ENCODE measurements around the gene RNASE1. TPM values are rescaled to one million over a fixed set of nuclear protein-coding genes. Genes with fewer than 3 reads are reported as not detected.
"Not testable (repeated sequence)": the region's sequence is repeated elsewhere in the genome, so short reads cannot be mapped to it uniquely, and the experiment has no call there.

The RNASE1 gene
- total RNA-seq, 1 donor from 2014 or later, result not detected

DNA sequence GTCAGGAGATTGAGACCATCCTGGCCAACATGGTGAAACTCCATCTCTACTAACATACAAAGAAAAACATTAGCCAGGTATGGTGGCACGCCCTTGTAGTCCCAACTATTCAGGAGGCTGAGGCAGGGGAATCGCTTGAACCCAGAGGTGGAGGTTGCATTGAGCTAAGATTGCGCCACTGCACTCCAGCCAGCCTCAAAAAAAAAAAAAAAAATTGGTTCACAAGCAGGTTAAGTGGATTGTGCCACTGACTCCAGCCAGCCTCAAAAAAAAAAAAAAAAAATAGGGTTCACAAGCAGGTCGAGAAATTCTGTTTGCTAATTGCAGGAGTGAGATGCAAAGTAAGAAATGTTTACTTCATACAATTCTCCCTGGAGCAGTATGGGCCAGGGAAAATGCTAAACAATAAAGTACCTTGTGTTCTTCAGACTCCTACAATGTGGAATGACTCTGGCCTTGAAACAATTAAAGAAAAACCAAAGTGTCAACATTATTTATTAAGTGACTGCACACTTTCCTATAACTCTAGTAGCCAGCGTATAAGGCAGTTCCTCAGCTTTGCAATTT is 28.3 kb downstream of the RNASE1 start:
- intact Hi-C loops (cut with micrococcal nuclease), result no loop called here

DNA sequence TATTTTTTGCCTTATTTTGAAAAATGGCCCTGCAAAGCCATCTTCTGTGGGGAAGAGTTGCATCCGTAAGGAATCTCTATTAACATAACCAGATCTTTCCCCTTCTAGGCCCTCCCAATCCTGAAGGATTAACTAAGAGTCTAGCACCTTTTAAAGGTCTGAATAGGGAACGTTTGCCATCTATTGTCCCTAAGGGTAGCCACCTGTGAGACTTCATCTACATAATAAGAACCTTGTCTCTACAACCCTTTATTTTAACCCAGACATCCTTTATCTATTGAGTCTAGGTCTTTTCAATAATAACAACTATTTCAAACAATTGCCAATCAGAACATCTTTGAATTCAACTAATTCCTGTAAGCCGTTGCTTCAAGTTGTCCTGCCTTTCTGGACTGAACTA is 30.0 kb downstream of the RNASE1 start:
- intact Hi-C loops (cut with micrococcal nuclease), result no loop called here

DNA sequence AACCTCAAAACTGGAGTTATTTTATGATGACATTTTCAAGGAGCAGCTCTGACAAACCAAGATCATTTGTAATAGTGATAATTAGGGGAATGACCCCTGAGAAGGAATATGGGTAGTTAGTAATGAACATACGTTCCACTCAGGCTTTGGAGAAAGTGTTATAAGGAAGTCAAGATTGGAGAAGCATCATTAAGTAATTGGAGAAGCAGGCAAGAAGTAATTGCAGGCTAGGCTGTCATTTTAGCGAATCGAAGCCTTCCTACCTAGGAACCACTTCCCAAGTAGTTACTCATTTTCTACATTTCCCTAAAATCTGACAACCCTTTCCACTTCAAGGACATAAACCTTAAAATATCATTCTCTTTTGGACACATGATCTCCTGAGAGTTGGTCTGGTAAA is 33.2 kb downstream of the RNASE1 start:
- intact Hi-C loops (cut with micrococcal nuclease), result no loop called here

DNA sequence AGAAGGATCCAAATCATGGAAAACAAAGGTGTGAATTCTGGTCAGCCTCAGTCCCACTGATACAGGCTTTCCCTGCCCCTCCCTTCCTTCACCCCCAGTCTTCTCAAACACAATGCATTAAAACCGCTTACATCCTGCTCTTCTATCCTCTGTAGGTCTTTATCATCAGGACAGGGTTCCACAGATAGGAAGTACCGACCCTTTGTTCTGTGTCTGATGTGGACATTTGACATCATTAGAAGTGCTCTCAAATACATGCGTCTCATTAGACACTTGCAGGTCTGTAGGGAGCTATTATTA is 34.1 kb downstream of the RNASE1 start:
- intact Hi-C loops (cut with micrococcal nuclease), result no loop called here

DNA sequence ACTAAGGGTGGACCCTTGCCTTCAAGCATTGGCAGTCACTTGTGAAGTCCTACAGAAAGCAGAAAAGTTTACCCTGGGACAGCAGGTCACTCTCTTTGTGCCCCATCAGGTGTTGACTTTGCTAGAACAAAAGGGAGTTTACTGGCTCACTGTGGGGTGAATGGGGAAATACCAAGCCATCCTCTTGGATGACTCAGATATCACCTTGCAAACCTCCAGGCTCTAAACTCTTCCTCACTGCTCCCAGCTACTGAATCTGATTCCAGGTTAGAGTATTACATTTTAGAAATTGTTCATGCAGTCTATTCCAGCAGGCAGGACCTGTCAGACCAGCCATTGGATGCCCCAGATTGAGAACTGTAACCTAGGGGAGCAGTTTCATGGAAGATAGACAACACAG is 41.7 kb downstream of the RNASE1 start:
- intact Hi-C loops (cut with micrococcal nuclease), result no loop called here

DNA sequence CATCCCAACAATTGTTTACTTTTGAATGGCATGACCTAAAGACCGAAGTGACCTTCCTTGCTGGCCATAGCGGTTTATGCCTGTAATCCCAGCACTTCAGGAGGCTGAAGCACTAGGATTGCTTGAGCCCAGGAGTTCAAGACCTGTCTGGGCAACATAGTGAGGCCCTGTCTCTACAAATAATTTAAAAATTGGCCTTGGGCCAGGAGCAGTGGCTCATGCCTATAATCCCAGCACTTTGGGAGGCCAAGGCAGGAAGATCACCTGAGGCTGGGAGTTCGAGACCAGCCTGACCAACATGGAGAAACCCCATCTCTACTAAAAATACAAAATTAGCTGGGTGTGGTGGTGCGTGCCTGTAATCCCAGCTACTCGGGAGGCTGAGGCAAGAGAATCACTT is 43.2 kb downstream of the RNASE1 start:
- intact Hi-C loops (cut with micrococcal nuclease), result not testable (repeated sequence)

DNA sequence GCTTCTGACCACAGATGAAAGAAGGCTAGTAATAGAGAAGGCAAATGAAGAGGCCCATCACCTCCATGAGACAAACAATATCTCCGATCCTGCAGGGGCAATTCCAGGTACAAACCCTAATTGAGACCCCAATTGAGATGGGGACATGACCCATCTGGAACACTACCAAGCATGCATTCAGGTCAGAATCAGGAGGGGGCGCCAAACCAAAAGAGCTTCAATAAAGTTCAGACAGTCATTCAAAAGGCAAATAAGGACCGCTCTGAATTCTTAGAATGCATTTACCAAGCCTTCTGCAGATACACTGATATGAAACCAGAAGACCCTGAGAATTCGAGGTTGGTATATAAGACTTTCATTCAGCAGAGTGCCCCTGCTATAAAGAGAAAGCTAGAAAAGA is 44.7 kb downstream of the RNASE1 start:
- intact Hi-C loops (cut with micrococcal nuclease), result loop anchor here (1.0 kb wide), 1 partner anchor 97 kb away; no protein-coding TSS in a partner anchor

DNA sequence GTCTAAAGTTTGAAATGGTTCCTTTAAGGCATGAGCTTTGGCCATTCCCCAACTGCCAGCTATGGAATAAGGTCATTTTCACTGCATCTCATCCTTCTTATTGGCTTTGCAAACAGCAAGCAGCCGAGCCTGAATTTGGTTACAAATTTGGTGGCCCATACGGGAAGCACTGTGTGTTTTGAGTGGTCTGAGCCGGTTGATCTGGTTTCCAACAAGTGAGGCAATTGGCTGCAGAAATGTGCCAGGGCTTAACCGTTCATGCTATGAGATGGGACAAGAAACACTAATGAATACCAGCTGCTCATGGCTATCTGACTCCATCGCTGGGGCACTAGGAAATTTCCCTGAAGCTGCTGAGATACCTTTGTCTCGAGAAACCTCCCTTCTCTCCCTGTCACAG is 47.6 kb downstream of the RNASE1 start:
- intact Hi-C loops (cut with micrococcal nuclease), result no loop called here

DNA sequence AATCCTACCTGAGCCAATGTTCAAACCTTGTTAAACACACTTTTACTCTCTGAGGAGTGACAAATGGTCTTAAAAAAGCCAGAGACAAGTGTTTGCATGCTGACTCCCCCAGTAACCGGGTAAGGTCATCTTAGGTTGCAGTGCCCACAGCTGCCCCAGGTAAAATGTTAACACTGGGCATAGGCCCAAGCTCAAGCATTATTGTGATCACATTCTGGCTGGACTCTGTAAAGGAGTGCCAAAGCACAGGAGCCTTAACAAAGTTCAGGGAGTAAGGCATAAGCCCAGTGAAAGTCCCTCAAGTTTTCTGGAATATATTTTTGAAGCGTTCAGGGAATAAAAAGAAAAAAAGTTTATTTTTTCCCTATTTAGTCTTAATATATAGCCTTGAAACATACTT is 48.3 kb downstream of the RNASE1 start:
- intact Hi-C loops (cut with micrococcal nuclease), result no loop called here

DNA sequence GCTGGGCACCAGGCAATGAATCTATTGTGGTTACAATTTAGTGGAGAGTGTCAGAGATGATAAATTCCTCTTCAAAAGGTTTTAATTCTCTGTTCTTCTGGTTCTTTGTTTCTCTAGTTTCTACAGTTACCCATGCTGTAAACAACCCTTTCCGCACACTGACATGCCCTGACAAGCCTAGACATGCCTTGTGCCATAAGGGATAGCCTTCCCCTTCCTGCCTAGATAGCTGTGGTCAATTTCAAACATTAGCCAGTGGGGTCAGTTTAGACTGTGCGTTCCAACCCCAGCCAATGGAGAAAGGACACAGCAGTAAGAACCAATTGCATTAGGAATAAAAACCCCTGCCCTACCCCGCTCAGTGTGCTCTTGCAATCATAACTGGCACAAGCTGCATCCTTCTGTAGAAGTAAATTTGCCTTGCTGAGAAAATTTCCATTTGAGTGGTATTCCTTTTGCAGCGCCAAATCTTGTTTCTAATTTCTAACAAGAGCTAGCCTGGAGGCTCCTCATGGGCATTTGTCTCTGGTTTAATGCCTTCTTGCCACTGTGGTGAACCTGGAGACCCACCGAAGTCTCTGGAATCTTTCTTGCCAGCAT is 50.6 kb downstream of the RNASE1 start:
- intact Hi-C loops (cut with micrococcal nuclease), result no loop called here

Other genes starting within 250 kb of the RNASE1 start
- gene RNASE9, start 241.8 kb downstream of the RNASE1 start, total RNA-seq, result not detected in 2 replicates
- gene RNASE11, start 214.8 kb downstream of the RNASE1 start, total RNA-seq, result not detected in 2 replicates
- gene RNASE12, start 211.5 kb downstream of the RNASE1 start, total RNA-seq, result not detected in 2 replicates
- gene OR6S1, start 161.2 kb downstream of the RNASE1 start, total RNA-seq, result not detected in 2 replicates
- gene RNASE4, start 118.3 kb downstream of the RNASE1 start, total RNA-seq, result 1.2 and 1.3 TPM in 2 replicates
- 0.77 and 0.98 TPM in 2 replicates for gene ANG, start 114.1 kb downstream of the RNASE1 start, total RNA-seq
- not detected in 2 replicates for gene EDDM3A, start 57.0 kb downstream of the RNASE1 start, total RNA-seq
- not detected in 2 replicates for gene EDDM3B, start 34.4 kb downstream of the RNASE1 start, total RNA-seq
- 3.3 and 3.5 TPM in 2 replicates for gene RNASE6, start 21.6 kb downstream of the RNASE1 start, total RNA-seq
- gene RNASE3, start 88.5 kb upstream of the RNASE1 start, total RNA-seq, result not detected in 2 replicates
- not detected in 2 replicates for gene RNASE2, start 152.6 kb upstream of the RNASE1 start, total RNA-seq
- 92.9 and 102 TPM in 2 replicates for gene METTL17, start 187.1 kb upstream of the RNASE1 start, total RNA-seq
- gene SLC39A2, start 196.4 kb upstream of the RNASE1 start, total RNA-seq, result 0.18 and 0.36 TPM in 2 replicates
- gene NDRG2, start 222.2 kb upstream of the RNASE1 start, total RNA-seq, result 5.6 and 6.2 TPM in 2 replicates
- not detected in 2 replicates for gene TPPP2, start 227.4 kb upstream of the RNASE1 start, total RNA-seq
- gene RNASE13, start 232.0 kb upstream of the RNASE1 start, total RNA-seq, result not detected in 2 replicates
- not detected in 2 replicates for gene RNASE7, start 239.5 kb upstream of the RNASE1 start, total RNA-seq

All from T-helper 2 cell treated with Interferon-gamma antibody and Interleukin-4, amounts not matched to agents 100 ng/mL and 5 ng/mL, for 36 hours (primary cell).